ENCODE data around the gene TALDO1.

The TALDO1 gene

GRCh38 chr11:737899-738298, 9.4 kb upstream of the TALDO1 start:
- DNase-seq, result peak; percentile 66

- no peak for DNase-seq
These were observed 5.1 kb upstream of the TALDO1 start for GRCh38 chr11:742156-742546.

GRCh38 chr11:742571-743201, 4.6 kb upstream of the TALDO1 start:
- no peak for DNase-seq

- peak; percentile 66 for DNase-seq
These were observed 1.8 kb upstream of the TALDO1 start for GRCh38 chr11:745428-745827.

GRCh38 chr11:746289-747157, 741 bp upstream of the TALDO1 start:
- peak; percentile 66 for DNase-seq

GRCh38 chr11:748007-748359, 719 bp downstream of the TALDO1 start:
- peak; percentile 58 for DNase-seq

GRCh38 chr11:749731-750130, 2.5 kb downstream of the TALDO1 start:
- DNase-seq, result peak; percentile 79

GRCh38 chr11:760236-760635, 13.0 kb downstream of the TALDO1 start:
- no peak for DNase-seq

GRCh38 chr11:761526-762108, 14.4 kb downstream of the TALDO1 start:
- no peak for DNase-seq

- DNase-seq, result peak; percentile 88
These were observed 15.3 kb downstream of the TALDO1 start for GRCh38 chr11:762421-763072.

GRCh38 chr11:763073-763463, 15.8 kb downstream of the TALDO1 start:
- no peak for DNase-seq

GRCh38 chr11:763549-764321, 16.5 kb downstream of the TALDO1 start:
- no peak for DNase-seq

GRCh38 chr11:764322-765024, 17.2 kb downstream of the TALDO1 start:
- no peak for DNase-seq

- peak; percentile 90 for DNase-seq
These were observed 17.9 kb downstream of the TALDO1 start for GRCh38 chr11:765025-765801.

- DNase-seq, result no peak
These were observed 18.5 kb downstream of the TALDO1 start for GRCh38 chr11:765802-766091.

GRCh38 chr11:766106-766935, 19.1 kb downstream of the TALDO1 start:
- DNase-seq, result no peak

GRCh38 chr11:766936-767210, 19.6 kb downstream of the TALDO1 start:
- DNase-seq, result no peak

- no peak for DNase-seq
These were observed 20.0 kb downstream of the TALDO1 start for GRCh38 chr11:767238-767637.

- DNase-seq, result no peak
These were observed 22.8 kb downstream of the TALDO1 start for GRCh38 chr11:769887-770641.

Data from hematopoietic multipotent progenitor cell treated with erythropoietin and hydrocortisone succinate and interleukin-3 and kit ligand, for 4 days (in vitro differentiated cells).